Hepatocyte (in vitro differentiated cells): ENCODE measurements around the gene DNAJB13. TPM values are rescaled to one million over a fixed set of nuclear protein-coding genes. Genes with fewer than 3 reads are reported as not detected.

Experiments used
- DNase-seq: peaks from one replicate; pipeline ENCODE4 v3.0.0-alpha.2; 2016; ENCODE audit warnings: low spot score
- H2AFZ ChIP-seq: fragments of 200-600 bp; sonication (generic); 2 replicates; pipeline ENCODE4 v1.6.0; 2016; ENCODE audit warnings: antibody characterized with exemption, mild to moderate bottlenecking
- H3K27ac ChIP-seq: fragments of 200-600 bp; sonication (generic); 2 replicates; pipeline ENCODE4 v1.5.1; 2016; ENCODE audit warnings: mild to moderate bottlenecking
- H3K27me3 ChIP-seq: fragments of 200-600 bp; sonication (generic); 2 replicates; pipeline ENCODE4 v1.6.1; 2016
- H3K36me3 ChIP-seq: fragments of 200-600 bp; sonication (generic); replicated peaks from 2 replicates; pipeline ENCODE4 v1.5.1; 2016; ENCODE audit warnings: low read depth; ENCODE audit not compliant: insufficient read depth
- H3K4me1 ChIP-seq: fragments of 200-600 bp; sonication (generic); 2 replicates; pipeline ENCODE4 v1.5.1; 2016; ENCODE audit warnings: mild to moderate bottlenecking, moderate library complexity; ENCODE audit not compliant: insufficient read depth
- H3K4me2 ChIP-seq: fragments of 200-600 bp; sonication (generic); 2 replicates; pipeline ENCODE4 v1.6.0; 2016
- H3K4me3 ChIP-seq: fragments of 200-600 bp; sonication (generic); 2 replicates; pipeline ENCODE4 v1.5.1; 2016; ENCODE audit warnings: mild to moderate bottlenecking
- H3K79me2 ChIP-seq: fragments of 200-600 bp; sonication (generic); 2 replicates; pipeline ENCODE4 v1.6.0; 2017; ENCODE audit warnings: mild to moderate bottlenecking
- H3K9me2 ChIP-seq: fragments of 200-600 bp; sonication (generic); replicated peaks from 2 replicates; pipeline ENCODE4 v1.6.0; 2017; ENCODE audit warnings: mild to moderate bottlenecking; ENCODE audit not compliant: insufficient read depth
- H3K9me3 ChIP-seq: fragments of 200-600 bp; sonication (generic); 2 replicates; pipeline ENCODE4 v1.5.1; 2016; ENCODE audit warnings: low read depth, mild to moderate bottlenecking
- H4K20me1 ChIP-seq: fragments of 200-600 bp; sonication (generic); 2 replicates; pipeline ENCODE4 v1.6.0; 2016; ENCODE audit warnings: mild to moderate bottlenecking; ENCODE audit not compliant: insufficient read depth, poor library complexity, severe bottlenecking
- CTCF ChIP-seq: fragments of 200-600 bp; sonication (generic); IDR thresholded peaks from 2 replicates; pipeline ENCODE4 v1.5.1; 2016; ENCODE audit warnings: antibody characterized with exemption, mild to moderate bottlenecking; ENCODE audit not compliant: poor library complexity
- EZH2 ChIP-seq: fragments of 200-600 bp; sonication (generic); IDR thresholded peaks from 2 replicates; pipeline ENCODE4 v1.6.1; 2016; ENCODE audit warnings: antibody characterized with exemption, mild to moderate bottlenecking, borderline replicate concordance
- EZH2phosphoT487 ChIP-seq: fragments of 200-600 bp; sonication (generic); IDR thresholded peaks from one replicate; pipeline ENCODE4 v1.6.1; 2018; ENCODE audit warnings: antibody characterized with exemption, mild to moderate bottlenecking, low read depth, moderate library complexity; ENCODE audit not compliant: unreplicated experiment, severe bottlenecking
- WGBS: methylation state at CpG from one replicate; pipeline ENCODE4 v1.1.6; 2016; ENCODE audit warnings: low lambda C conversion rate; ENCODE audit errors: missing lambda C conversion rate; 5-methylcytosine and 5-hydroxymethylcytosine counted together
- polyA plus RNA-seq: library from polyadenylated mRNA; unstranded; fragments of >200 nt; fragmentation: Nextera tagmentation; extraction: Ambion mirVana; gene quantifications from 2 replicates; pipeline ENCODE4 v1.2.1, GENCODE V29; 2016
- total RNA-seq: library from RNA; depleted of rRNA; stranded (reverse); fragments of >200 nt; gene quantifications from 2 replicates; pipeline ENCODE4 v1.2.3, GENCODE V29; 2014

Gene DNAJB13
- total and polyA plus RNA-seq, 2 experiments from 2014 or later: 0.70 TPM; not detected in 1

- Histone ChIP-seq H3K27ac (no peak overlapping the region), H3K4me2 (no peak overlapping the region), H3K4me3 (no peak overlapping the region), H3K27me3 (no peaks in the 10 kb centered on the region), H3K4me1 (no peaks in the 10 kb centered on the region), H4K20me1 (no peaks in the 10 kb centered on the region), H3K79me2 (no peaks in the 10 kb centered on the region), H3K9me3 (no peaks in the 10 kb centered on the region), H3K36me3 (no peaks in the 10 kb centered on the region), H3K9me2 (no peaks in the 10 kb centered on the region), H2AFZ (no peak overlapping the region)
- 83% methylated on average over 13 of the region's 13 CpGs for WGBS
- DNase-seq: no peak
- TF ChIP-seq EZH2phosphoT487: no peak
- TF ChIP-seq CTCF: no peak
- TF ChIP-seq EZH2: no peak
Observed at GRCh38 chr11:73946798-73947458, 3.9 kb upstream of the DNAJB13 start.

- no peaks in the 10 kb centered on the region for H4K20me1 ChIP-seq
- H2AFZ ChIP-seq: no peak overlapping the region
- H3K4me3 ChIP-seq: no peak overlapping the region
- no peaks in the 10 kb centered on the region for H3K9me3 ChIP-seq
- H3K27me3 ChIP-seq: no peaks in the 10 kb centered on the region
- WGBS: 91% methylated on average over 4 of the region's 4 CpGs
- TF ChIP-seq EZH2phosphoT487 (no peak), EZH2 (no peak), CTCF (no peak)
- no peak overlapping the region for H3K4me2 ChIP-seq
- no peak for DNase-seq
- H3K79me2 ChIP-seq: no peaks in the 10 kb centered on the region
- no peak overlapping the region for H3K27ac ChIP-seq
- H3K4me1 ChIP-seq: no peaks in the 10 kb centered on the region
- no peaks in the 10 kb centered on the region for H3K36me3 ChIP-seq
- no peaks in the 10 kb centered on the region for H3K9me2 ChIP-seq
Observed at GRCh38 chr11:73949246-73949645, 1.6 kb upstream of the DNAJB13 start.

GRCh38 chr11:73949912-73950311 is 914 bp upstream of the DNAJB13 start:
- Histone ChIP-seq H3K27me3 (no peaks in the 10 kb centered on the region), H3K4me2 (no peak overlapping the region), H3K27ac (no peak overlapping the region), H3K4me3 (no peak overlapping the region), H3K4me1 (no peaks in the 10 kb centered on the region), H3K79me2 (no peaks in the 10 kb centered on the region), H3K9me3 (no peaks in the 10 kb centered on the region), H2AFZ (no peak overlapping the region), H3K9me2 (no peaks in the 10 kb centered on the region), H4K20me1 (no peaks in the 10 kb centered on the region), H3K36me3 (no peaks in the 10 kb centered on the region)
- DNase-seq: no peak
- 80% methylated on average over 5 of the region's 5 CpGs for WGBS
- TF ChIP-seq EZH2 (no peak), EZH2phosphoT487 (no peak), CTCF (no peak)
